ENCODE measurements around the gene CLPTM1L.

The CLPTM1L gene

GRCh38 chr5:1352231-1353219, 7.6 kb upstream of the CLPTM1L start:
- DNase-seq (ENCODE audit: low read depth), result no peak
- TF ChIP-seq CTCF (IDR thresholded peaks at IDR 0.05; ENCODE audit: low read depth, low read length, missing control alignments), result no peak
- H3K4me3 ChIP-seq (ENCODE audit: low read depth, low read length), result no peak overlapping the region

GRCh38 chr5:1351156-1351555, 6.3 kb upstream of the CLPTM1L start:
- no peak for DNase-seq (ENCODE audit: low read depth)
- no peak for TF ChIP-seq CTCF (IDR thresholded peaks at IDR 0.05; ENCODE audit: low read depth, low read length, missing control alignments)
- no peak overlapping the region for H3K4me3 ChIP-seq (ENCODE audit: low read depth, low read length)

GRCh38 chr5:1349246-1349645, 4.3 kb upstream of the CLPTM1L start:
- no peak overlapping the region for H3K4me3 ChIP-seq (ENCODE audit: low read depth, low read length)
- no peak for TF ChIP-seq CTCF (IDR thresholded peaks at IDR 0.05; ENCODE audit: low read depth, low read length, missing control alignments)
- DNase-seq (ENCODE audit: low read depth), result no peak

- H3K4me3 ChIP-seq (ENCODE audit: low read depth, low read length), result no peak overlapping the region
- TF ChIP-seq CTCF (IDR thresholded peaks at IDR 0.05; ENCODE audit: low read depth, low read length, missing control alignments), result no peak
- DNase-seq (ENCODE audit: low read depth), result no peak
These were observed 4.0 kb upstream of the CLPTM1L start for GRCh38 chr5:1348986-1349245.

- no peak for DNase-seq (ENCODE audit: low read depth)
- TF ChIP-seq CTCF (IDR thresholded peaks at IDR 0.05; ENCODE audit: low read depth, low read length, missing control alignments), result no peak
- H3K4me3 ChIP-seq (ENCODE audit: low read depth, low read length), result no peak overlapping the region
These were observed 2.7 kb upstream of the CLPTM1L start for GRCh38 chr5:1347571-1347970.

- DNase-seq (ENCODE audit: low read depth), result no peak
- TF ChIP-seq CTCF (IDR thresholded peaks at IDR 0.05; ENCODE audit: low read depth, low read length, missing control alignments), result no peak
- no peak overlapping the region for H3K4me3 ChIP-seq (ENCODE audit: low read depth, low read length)
These were observed 1.9 kb upstream of the CLPTM1L start for GRCh38 chr5:1346627-1347440.

All from GM12864 (cell line).